Loucy (cell line): ENCODE measurements around the gene XPO4.

Experiments used
- CTCF ChIP-seq: fragments of 200-600 bp; sonication (generic); conservative IDR thresholded peaks from 2 replicates; pipeline ENCODE4 v1.5.1; 2014; ENCODE audit warnings: mild to moderate bottlenecking, antibody characterized with exemption, low read length
- EZH2phosphoT487 ChIP-seq: fragments of 200-600 bp; IDR thresholded peaks from 2 replicates; pipeline ENCODE4 v1.6.1; 2018; ENCODE audit warnings: antibody characterized with exemption, mild to moderate bottlenecking, moderate library complexity, borderline replicate concordance

DNA sequence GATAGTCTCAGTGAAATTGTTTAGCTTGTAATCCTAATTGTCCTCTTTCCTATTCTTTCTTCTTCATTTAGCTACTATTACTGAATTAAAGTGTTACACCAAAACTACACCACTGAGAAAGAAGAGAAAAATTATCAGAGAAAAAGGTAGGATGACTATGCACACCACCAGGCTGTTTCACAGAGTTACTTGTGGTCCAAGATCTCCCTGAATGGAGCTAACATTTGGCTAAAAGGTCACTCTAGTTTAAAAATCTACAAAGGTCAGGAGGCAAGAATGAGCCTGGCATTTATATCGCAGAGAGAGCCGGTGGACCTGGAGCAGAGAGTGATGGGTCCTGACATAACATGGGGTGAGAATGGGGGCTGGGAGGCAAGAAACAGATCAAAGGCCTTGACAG is 91.7 kb downstream of the XPO4 start:
- TF ChIP-seq CTCF (no peak), EZH2phosphoT487 (no peak)
